H9 (cell line): ENCODE results near the gene MTOR. TPM values are rescaled to one million over a fixed set of nuclear protein-coding genes. Genes with fewer than 3 reads are reported as not detected.

Experiments used
- DNase-seq: peaks from one replicate; pipeline ENCODE4 v3.0.0-alpha.2; 2017
- H2AFZ ChIP-seq: one replicate; pipeline ENCODE4 v1.6.1; 2013; ENCODE audit warnings: mild to moderate bottlenecking, low read length, control low read depth, moderate library complexity
- H2AK5ac ChIP-seq: 2 replicates; pipeline ENCODE4 v1.6.1; 2013; ENCODE audit warnings: low read length, control low read depth, mixed read lengths; ENCODE audit not compliant: insufficient read length
- H2BK120ac ChIP-seq: one replicate; pipeline ENCODE4 v1.6.1; 2013; ENCODE audit warnings: low read depth, mild to moderate bottlenecking, low read length, control low read depth, inconsistent platforms; ENCODE audit not compliant: poor library complexity, severe bottlenecking
- H2BK12ac ChIP-seq: 2 replicates; pipeline ENCODE4 v1.6.1; 2013; ENCODE audit warnings: low read length, control low read depth, mixed read lengths, low read depth; ENCODE audit not compliant: insufficient read length
- H2BK15ac ChIP-seq: 2 replicates; pipeline ENCODE4 v1.6.1; 2013; ENCODE audit warnings: low read depth, low read length, control low read depth
- H2BK20ac ChIP-seq: one replicate; pipeline ENCODE4 v1.6.1; 2013; ENCODE audit warnings: low read depth, mild to moderate bottlenecking, low read length, control low read depth, inconsistent platforms; ENCODE audit not compliant: poor library complexity, severe bottlenecking
- H2BK5ac ChIP-seq: 2 replicates; pipeline ENCODE4 v1.6.1; 2013; ENCODE audit warnings: low read length, control low read depth, mixed read lengths; ENCODE audit not compliant: insufficient read length
- H3K14ac ChIP-seq: 2 replicates; pipeline ENCODE4 v1.6.1; 2013; ENCODE audit warnings: low read length, control low read depth; ENCODE audit not compliant: insufficient read depth
- H3K18ac ChIP-seq: 2 replicates; pipeline ENCODE4 v1.6.1; 2013; ENCODE audit warnings: low read depth, mild to moderate bottlenecking, mixed read lengths, low read length, control low read depth; ENCODE audit not compliant: insufficient read length
- H3K23ac ChIP-seq: 2 replicates; pipeline ENCODE4 v1.6.1; 2013; ENCODE audit warnings: low read length, control low read depth, mixed read lengths, low read depth; ENCODE audit not compliant: insufficient read length
- H3K23me2 ChIP-seq: 2 replicates; pipeline ENCODE4 v1.6.1; 2013; ENCODE audit warnings: low read depth, mild to moderate bottlenecking, mixed read lengths, low read length, control low read depth; ENCODE audit not compliant: insufficient read length, poor library complexity, severe bottlenecking
- H3K27ac ChIP-seq: 2 replicates; pipeline ENCODE4 v1.5.1; 2013; ENCODE audit warnings: low read length, control low read depth, mixed read lengths, low read depth; ENCODE audit not compliant: insufficient read length
- H3K27me3 ChIP-seq: 2 replicates; pipeline ENCODE4 v1.6.1; 2013; ENCODE audit warnings: low read length, control low read depth, inconsistent platforms; ENCODE audit not compliant: insufficient read depth
- H3K4ac ChIP-seq: 2 replicates; pipeline ENCODE4 v1.6.1; 2013; ENCODE audit warnings: low read depth, mild to moderate bottlenecking, control low read depth, inconsistent platforms, low read length, moderate library complexity
- H3K4me1 ChIP-seq: 2 replicates; pipeline ENCODE4 v1.6.1; 2013; ENCODE audit warnings: low read length, control low read depth, inconsistent platforms; ENCODE audit not compliant: insufficient read depth
- H3K4me2 ChIP-seq: 2 replicates; pipeline ENCODE4 v1.6.1; 2013; ENCODE audit warnings: low read length, control low read depth, mixed read lengths; ENCODE audit not compliant: insufficient read length, insufficient read depth
- H3K56ac ChIP-seq: 2 replicates; pipeline ENCODE4 v1.6.1; 2013; ENCODE audit warnings: low read depth, mild to moderate bottlenecking, mixed read lengths, low read length, control low read depth; ENCODE audit not compliant: insufficient read length
- H3K79me1 ChIP-seq: 2 replicates; pipeline ENCODE4 v1.6.1; 2013; ENCODE audit warnings: low read depth, mild to moderate bottlenecking, moderate library complexity, low read length, control low read depth, inconsistent platforms; ENCODE audit not compliant: insufficient read depth, poor library complexity, severe bottlenecking
- H3K79me2 ChIP-seq: 2 replicates; pipeline ENCODE4 v1.6.1; 2013; ENCODE audit warnings: low read length, control low read depth, inconsistent platforms; ENCODE audit not compliant: insufficient read depth
- H3K9ac ChIP-seq: 2 replicates; pipeline ENCODE4 v1.6.1; 2013; ENCODE audit warnings: low read length, control low read depth, mixed read lengths; ENCODE audit not compliant: insufficient read length; ENCODE audit errors: extremely low read depth
- H3K9me3 ChIP-seq: one replicate; pipeline ENCODE4 v1.6.1; 2013; ENCODE audit warnings: low read depth, low read length, inconsistent platforms; ENCODE audit not compliant: control insufficient read depth
- H3T11ph ChIP-seq: one replicate; pipeline ENCODE4 v1.6.1; 2013; ENCODE audit warnings: mild to moderate bottlenecking, low read length, control low read depth, inconsistent platforms
- H4K20me1 ChIP-seq: one replicate; pipeline ENCODE4 v1.6.1; 2013; ENCODE audit not compliant: control insufficient read depth, insufficient read length, insufficient read depth
- H4K5ac ChIP-seq: 2 replicates; pipeline ENCODE4 v1.6.1; 2013; ENCODE audit warnings: low read depth, mild to moderate bottlenecking, mixed read lengths, low read length, control low read depth; ENCODE audit not compliant: insufficient read length
- H4K8ac ChIP-seq: replicated peaks from 2 replicates; pipeline ENCODE4 v1.6.1; 2013; ENCODE audit warnings: low read length, control low read depth, mixed read lengths, low read depth; ENCODE audit not compliant: insufficient read length
- H4K91ac ChIP-seq: 2 replicates; pipeline ENCODE4 v1.6.1; 2013; ENCODE audit warnings: low read depth, mild to moderate bottlenecking, moderate library complexity, mixed read lengths, low read length, control low read depth; ENCODE audit not compliant: insufficient read length
- H3K27ac Mint-ChIP-seq, 3 experiments: 2 replicates in 2 of 3; 3 replicates in 1 of 3; pipeline ENCODE4 v1.8.0; 2020 to 2021; ENCODE audit warnings: mixed read lengths in 3 of 3, mild to moderate bottlenecking in 1 of 3, moderate library complexity in 1 of 3
- H3K27me3 Mint-ChIP-seq: 2 replicates; pipeline ENCODE4 v1.8.0; 2021; ENCODE audit warnings: low read depth, mild to moderate bottlenecking, moderate library complexity, mixed read lengths
- H3K36me3 Mint-ChIP-seq, 3 experiments: 2 replicates in 2 of 3; 3 replicates in 1 of 3; pipeline ENCODE4 v1.8.0; 2020 to 2021; ENCODE audit warnings: low read depth in 3 of 3, mixed read lengths in 3 of 3; ENCODE audit not compliant: insufficient read depth in 1 of 3
- H3K4me1 Mint-ChIP-seq, 2 experiments: 2 replicates each; pipeline ENCODE4 v1.8.0; 2020; ENCODE audit warnings: mixed read lengths in 2 of 2
- H3K4me3 Mint-ChIP-seq, 2 experiments: 2 replicates in 1 of 2; 3 replicates in 1 of 2; pipeline ENCODE4 v1.8.0; 2020 to 2021; ENCODE audit warnings: mild to moderate bottlenecking in 2 of 2, mixed read lengths in 2 of 2, moderate library complexity in 1 of 2
- H3K9me3 Mint-ChIP-seq, 2 experiments: 2 replicates in 1 of 2; 3 replicates in 1 of 2; pipeline ENCODE4 v1.8.0; 2020; ENCODE audit warnings: mild to moderate bottlenecking in 2 of 2, mixed read lengths in 2 of 2, moderate library complexity in 1 of 2
- CTCF ChIP-seq: fragments of 200-600 bp; sonication (generic); conservative IDR thresholded peaks from 3 replicates; pipeline ENCODE4 v1.8.0; 2021; ENCODE audit warnings: antibody characterized with exemption, mild to moderate bottlenecking
- WGBS: extraction: QIAGEN DNeasy Blood & Tissue Kit; methylation state at CpG from one replicate; pipeline ENCODE4 v1.1.7; 2013; ENCODE audit warnings: missing lambda C conversion rate, low lambda C conversion rate, mixed read lengths; ENCODE audit not compliant: insufficient read length; ENCODE audit errors: extremely low coverage; 5-methylcytosine and 5-hydroxymethylcytosine counted together
- total RNA-seq: library from RNA; stranded (reverse); gene quantifications from 2 replicates; pipeline ENCODE4 v1.2.1, GENCODE V29; 2021

MTOR gene
- total RNA-seq, 1 experiment from 2014 or later: 67.5 TPM

DNA sequence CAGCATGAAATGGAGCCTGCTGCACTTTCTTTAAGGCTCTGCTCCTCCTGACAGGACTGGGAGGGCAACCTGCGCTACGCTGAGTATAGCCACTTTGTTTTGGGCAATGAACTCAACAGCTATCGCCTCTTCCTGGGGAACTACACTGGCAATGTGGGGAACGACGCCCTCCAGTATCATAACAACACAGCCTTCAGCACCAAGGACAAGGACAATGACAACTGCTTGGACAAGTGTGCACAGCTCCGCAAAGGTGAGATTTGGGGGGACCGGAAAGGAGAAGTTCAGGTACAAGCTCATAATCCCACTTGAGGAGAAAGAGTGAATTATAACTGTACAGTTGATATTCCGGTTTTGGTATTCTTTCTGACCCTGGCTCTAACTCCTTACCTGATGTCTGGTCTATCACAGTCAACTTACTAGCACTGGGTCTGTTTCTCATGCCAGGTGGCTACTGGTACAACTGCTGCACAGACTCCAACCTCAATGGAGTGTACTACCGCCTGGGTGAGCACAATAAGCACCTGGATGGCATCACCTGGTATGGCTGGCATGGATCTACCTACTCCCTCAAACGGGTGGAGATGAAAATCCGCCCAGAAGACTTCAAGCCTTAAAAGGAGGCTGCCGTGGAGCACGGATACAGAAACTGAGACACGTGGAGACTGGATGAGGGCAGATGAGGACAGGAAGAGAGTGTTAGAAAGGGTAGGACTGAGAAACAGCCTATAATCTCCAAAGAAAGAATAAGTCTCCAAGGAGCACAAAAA, 67.8 kb downstream of the MTOR start:
- H3K27me3 Mint-ChIP-seq: no peaks in the 10 kb centered on the region
- Histone ChIP-seq H3K23ac (no peak overlapping the region), H2BK5ac (no peak overlapping the region), H4K91ac (no peak overlapping the region), H4K5ac (no peak overlapping the region), H3K18ac (no peak overlapping the region), H3K14ac (no peak overlapping the region), H2AK5ac (no peak overlapping the region), H2BK12ac (no peak overlapping the region), H3K79me1 (no peaks in the 10 kb centered on the region), H2BK120ac (no peak overlapping the region), H3K9me3 (no peaks in the 10 kb centered on the region), H3T11ph (no peak overlapping the region), H3K79me2 (no peaks in the 10 kb centered on the region), H3K9ac (no peak overlapping the region), H4K8ac (no peak overlapping the region), H2BK20ac (no peak overlapping the region), H4K20me1 (no peaks in the 10 kb centered on the region), H3K4me1 (no peaks in the 10 kb centered on the region), H3K4me2 (no peak overlapping the region), H3K27ac (no peak overlapping the region), H3K56ac (no peak overlapping the region), H2AFZ (no peak overlapping the region), H2BK15ac (no peak overlapping the region), H3K23me2 (no peaks in the 10 kb centered on the region), H3K27me3 (no peaks in the 10 kb centered on the region), H3K4ac (no peak overlapping the region)
- 0 out of 4 replicates have a peak, but pooled peaks cover 0 to under 1% of the 10 kb centered on the region in 2 experiments for H3K4me1 Mint-ChIP-seq
- H3K36me3 Mint-ChIP-seq: peaks cover 13 to 83% (median 64%) of the 10 kb centered on the region in 3 experiments; a peak in 6 of 7 replicates
- no peak for TF ChIP-seq CTCF
- no peaks in the 10 kb centered on the region; a peak in 1 of 5 replicates for H3K9me3 Mint-ChIP-seq
- H3K4me3 Mint-ChIP-seq: no peak overlapping the region
- H3K27ac Mint-ChIP-seq: no peak overlapping the region
- DNase-seq: no peak
- WGBS: no CpG with 5 or more reads among the region's 14 CpGs
